ENCODE measurements around the gene DPY19L3. TPM values are rescaled to one million over a fixed set of nuclear protein-coding genes. Genes with fewer than 3 reads are reported as not detected.

DPY19L3 gene
- total RNA-seq, 1 donor, result 30.0 TPM

DNA sequence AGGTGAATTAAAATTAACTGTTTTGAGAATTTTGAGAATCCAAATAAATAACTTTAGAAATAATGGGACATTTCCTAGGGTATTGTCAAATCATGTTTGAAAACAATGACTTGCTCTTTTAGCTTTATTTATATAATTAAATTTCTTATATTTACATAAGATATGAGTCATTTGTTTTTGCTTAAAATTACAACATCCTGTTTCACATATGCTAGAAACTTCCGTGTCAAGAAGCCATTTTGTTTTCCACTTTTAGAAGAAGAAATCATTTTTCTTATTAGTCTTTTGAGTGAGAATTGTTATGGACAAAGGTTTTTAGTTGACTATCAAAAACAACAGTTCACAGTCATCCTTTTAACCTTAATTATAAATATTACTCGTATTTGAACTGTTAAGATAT is 48.2 kb downstream of the DPY19L3 start:
- H3K27ac ChIP-seq (ENCODE audit: low read depth, low read length), result no peak overlapping the region
- DNase-seq (ENCODE audit: insufficient read length, low spot score, missing footprints), result no peak
- no peaks in the 10 kb centered on the region for H3K27me3 ChIP-seq (ENCODE audit: insufficient read depth, low read length)
- no peak overlapping the region for H3K4me2 ChIP-seq (ENCODE audit: insufficient read depth, low read length)
- H3K79me2 ChIP-seq (ENCODE audit: insufficient read depth, low read length), result no peaks in the 10 kb centered on the region
- no peaks in the 10 kb centered on the region for H4K20me1 ChIP-seq (ENCODE audit: insufficient read depth, low read length)
- no peak overlapping the region for H2AFZ ChIP-seq (ENCODE audit: low read length)
- no peaks in the 10 kb centered on the region for H3K9me3 ChIP-seq (ENCODE audit: low read depth, low read length)
- H3K4me3 ChIP-seq (ENCODE audit: insufficient read depth, low read length), result no peak overlapping the region
- peaks cover 10% of the 10 kb centered on the region for H3K36me3 ChIP-seq (ENCODE audit: insufficient read depth, low read length)
- H3K4me1 ChIP-seq (ENCODE audit: insufficient read depth, low read length), result peaks cover 7% of the 10 kb centered on the region
- TF ChIP-seq, protein P1, sequence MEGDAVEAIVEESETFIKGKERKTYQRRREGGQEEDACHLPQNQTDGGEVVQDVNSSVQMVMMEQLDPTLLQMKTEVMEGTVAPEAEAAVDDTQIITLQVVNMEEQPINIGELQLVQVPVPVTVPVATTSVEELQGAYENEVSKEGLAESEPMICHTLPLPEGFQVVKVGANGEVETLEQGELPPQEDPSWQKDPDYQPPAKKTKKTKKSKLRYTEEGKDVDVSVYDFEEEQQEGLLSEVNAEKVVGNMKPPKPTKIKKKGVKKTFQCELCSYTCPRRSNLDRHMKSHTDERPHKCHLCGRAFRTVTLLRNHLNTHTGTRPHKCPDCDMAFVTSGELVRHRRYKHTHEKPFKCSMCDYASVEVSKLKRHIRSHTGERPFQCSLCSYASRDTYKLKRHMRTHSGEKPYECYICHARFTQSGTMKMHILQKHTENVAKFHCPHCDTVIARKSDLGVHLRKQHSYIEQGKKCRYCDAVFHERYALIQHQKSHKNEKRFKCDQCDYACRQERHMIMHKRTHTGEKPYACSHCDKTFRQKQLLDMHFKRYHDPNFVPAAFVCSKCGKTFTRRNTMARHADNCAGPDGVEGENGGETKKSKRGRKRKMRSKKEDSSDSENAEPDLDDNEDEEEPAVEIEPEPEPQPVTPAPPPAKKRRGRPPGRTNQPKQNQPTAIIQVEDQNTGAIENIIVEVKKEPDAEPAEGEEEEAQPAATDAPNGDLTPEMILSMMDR (IDR thresholded peaks at IDR 0.05; ENCODE audit: extremely low read depth, low read depth, low read length), result no peak

DNA sequence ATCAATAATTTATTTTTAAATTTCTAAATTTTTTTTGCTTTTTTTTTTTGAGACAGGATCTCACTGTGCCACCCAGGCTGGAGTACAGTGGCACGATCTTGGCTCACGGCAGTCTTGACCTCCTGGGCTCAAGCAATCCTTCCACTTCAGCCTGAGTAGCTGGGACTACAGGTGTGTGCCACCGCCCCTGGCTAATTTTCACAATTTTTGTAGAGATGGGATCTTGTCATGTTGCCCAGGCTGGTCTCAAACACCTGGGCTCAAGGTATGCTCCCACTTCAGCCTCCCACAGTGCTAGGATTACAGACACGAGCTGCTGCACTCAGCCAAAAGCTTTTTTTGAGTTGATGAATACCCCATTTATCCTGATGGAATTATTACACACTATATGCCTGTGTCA is 50.8 kb downstream of the DPY19L3 start:
- no peaks in the 10 kb centered on the region for H3K9me3 ChIP-seq (ENCODE audit: low read depth, low read length)
- peaks cover 12% of the 10 kb centered on the region for H3K36me3 ChIP-seq (ENCODE audit: insufficient read depth, low read length)
- H3K4me1 ChIP-seq (ENCODE audit: insufficient read depth, low read length), result no peaks in the 10 kb centered on the region
- H3K4me2 ChIP-seq (ENCODE audit: insufficient read depth, low read length), result no peak overlapping the region
- H3K4me3 ChIP-seq (ENCODE audit: insufficient read depth, low read length), result no peak overlapping the region
- DNase-seq (ENCODE audit: insufficient read length, low spot score, missing footprints), result no peak
- TF ChIP-seq, protein P1 (IDR thresholded peaks at IDR 0.05; ENCODE audit: extremely low read depth, low read depth, low read length), result no peak
- H4K20me1 ChIP-seq (ENCODE audit: insufficient read depth, low read length), result no peaks in the 10 kb centered on the region
- no peaks in the 10 kb centered on the region for H3K27me3 ChIP-seq (ENCODE audit: insufficient read depth, low read length)
- no peak overlapping the region for H3K27ac ChIP-seq (ENCODE audit: low read depth, low read length)
- no peak overlapping the region for H2AFZ ChIP-seq (ENCODE audit: low read length)
- no peaks in the 10 kb centered on the region for H3K79me2 ChIP-seq (ENCODE audit: insufficient read depth, low read length)

DNA sequence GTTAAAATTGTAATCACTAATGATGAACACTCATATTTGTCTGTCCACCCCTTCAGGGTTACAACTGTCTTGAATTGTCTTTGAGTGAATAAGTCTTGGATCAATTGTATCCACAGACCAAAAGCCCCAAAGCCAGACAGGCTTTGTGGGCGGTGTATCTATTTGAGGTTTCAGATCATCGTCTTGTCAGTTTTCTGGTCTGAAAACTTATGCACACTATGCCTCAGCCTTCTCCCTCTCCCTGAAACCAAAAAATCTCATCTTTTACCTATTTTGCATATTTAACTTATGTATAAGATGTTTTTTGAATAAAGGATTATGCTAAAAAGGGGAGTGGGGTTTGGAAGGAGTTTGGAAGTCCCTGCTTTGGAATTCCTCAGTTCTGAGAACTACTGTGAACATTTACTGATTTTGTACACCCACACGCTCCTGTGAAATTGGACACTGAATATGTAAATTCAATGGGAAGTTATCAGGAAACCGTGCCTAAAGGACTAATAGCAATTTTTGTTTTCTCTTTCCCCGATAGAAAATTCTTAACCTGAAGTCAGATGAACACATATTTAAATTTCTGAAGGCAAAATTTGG is 52.1 kb downstream of the DPY19L3 start:
- no peak for DNase-seq (ENCODE audit: insufficient read length, low spot score, missing footprints)
- Histone ChIP-seq H3K4me3 (ENCODE audit: insufficient read depth, low read length) (no peak overlapping the region), H4K20me1 (ENCODE audit: insufficient read depth, low read length) (no peaks in the 10 kb centered on the region), H3K79me2 (ENCODE audit: insufficient read depth, low read length) (no peaks in the 10 kb centered on the region), H3K9me3 (ENCODE audit: low read depth, low read length) (no peaks in the 10 kb centered on the region), H2AFZ (ENCODE audit: low read length) (no peak overlapping the region), H3K27ac (ENCODE audit: low read depth, low read length) (no peak overlapping the region), H3K4me1 (ENCODE audit: insufficient read depth, low read length) (no peaks in the 10 kb centered on the region), H3K27me3 (ENCODE audit: insufficient read depth, low read length) (no peaks in the 10 kb centered on the region), H3K4me2 (ENCODE audit: insufficient read depth, low read length) (no peak overlapping the region), H3K36me3 (ENCODE audit: insufficient read depth, low read length) (peaks cover 19% of the 10 kb centered on the region)
- TF ChIP-seq, protein P1 (IDR thresholded peaks at IDR 0.05; ENCODE audit: extremely low read depth, low read depth, low read length), result no peak

DNA sequence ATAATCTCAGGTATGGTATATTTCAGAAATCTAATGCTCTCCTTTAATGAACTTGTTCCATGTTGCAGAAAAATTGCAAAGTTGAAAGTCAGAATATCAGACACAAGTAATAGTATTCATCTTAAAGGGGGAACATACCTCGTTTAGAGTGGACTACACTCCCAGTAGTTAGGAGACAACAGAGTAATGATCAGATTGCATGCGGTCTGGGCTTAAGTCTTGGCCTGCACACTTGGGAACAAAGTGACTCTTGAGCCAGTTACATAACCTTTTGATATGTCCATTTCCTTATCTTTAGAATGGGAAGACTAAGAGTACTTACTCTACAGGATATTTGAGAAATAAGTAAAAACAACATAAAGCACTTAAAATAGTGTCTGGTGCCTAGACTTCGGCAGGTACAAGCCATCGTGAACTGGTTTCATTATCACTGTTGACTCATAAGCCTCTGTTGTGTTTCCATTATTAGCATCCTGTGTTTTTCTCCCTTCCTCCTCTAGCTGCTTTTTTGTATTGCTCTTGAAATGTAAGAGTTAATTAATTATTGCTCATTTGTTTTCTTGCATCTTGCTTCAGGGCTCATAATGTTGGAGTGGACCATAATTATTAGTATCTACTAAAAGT is 53.0 kb downstream of the DPY19L3 start:
- no peaks in the 10 kb centered on the region for H3K4me1 ChIP-seq (ENCODE audit: insufficient read depth, low read length)
- H2AFZ ChIP-seq (ENCODE audit: low read length), result no peak overlapping the region
- H3K36me3 ChIP-seq (ENCODE audit: insufficient read depth, low read length), result peaks cover 19% of the 10 kb centered on the region
- H3K27ac ChIP-seq (ENCODE audit: low read depth, low read length), result no peak overlapping the region
- no peaks in the 10 kb centered on the region for H3K9me3 ChIP-seq (ENCODE audit: low read depth, low read length)
- H4K20me1 ChIP-seq (ENCODE audit: insufficient read depth, low read length), result no peaks in the 10 kb centered on the region
- no peaks in the 10 kb centered on the region for H3K79me2 ChIP-seq (ENCODE audit: insufficient read depth, low read length)
- TF ChIP-seq, protein P1 (IDR thresholded peaks at IDR 0.05; ENCODE audit: extremely low read depth, low read depth, low read length), result no peak
- H3K4me2 ChIP-seq (ENCODE audit: insufficient read depth, low read length), result no peak overlapping the region
- no peak overlapping the region for H3K4me3 ChIP-seq (ENCODE audit: insufficient read depth, low read length)
- no peaks in the 10 kb centered on the region for H3K27me3 ChIP-seq (ENCODE audit: insufficient read depth, low read length)
- no peak for DNase-seq (ENCODE audit: insufficient read length, low spot score, missing footprints)
